SK-N-MC (cell line): ENCODE results near the gene APP.

ENCODE experiments used
- DNase-seq: peaks from one replicate; pipeline ENCODE4 v3.0.0-alpha.2; 2011; ENCODE audit warnings: low read depth, low spot score
- H3K27ac ChIP-seq: fragments of 200-600 bp; sonication (generic); 2 replicates; pipeline ENCODE4 v1.5.1; 2016; ENCODE audit warnings: mixed run types
- H3K36me3 ChIP-seq: fragments of 200-600 bp; sonication (generic); 2 replicates; pipeline ENCODE4 v1.6.1; 2017; ENCODE audit warnings: antibody characterized with exemption, low read length, mixed read lengths; ENCODE audit not compliant: insufficient read depth
- H3K4me3 ChIP-seq: fragments of 200-600 bp; sonication (generic); 2 replicates; pipeline ENCODE4 v1.5.1; 2016
- H3K9ac ChIP-seq: fragments of 200-600 bp; sonication (generic); 2 replicates; pipeline ENCODE4 v1.8.0; 2017; ENCODE audit warnings: mixed run types, mixed read lengths; ENCODE audit not compliant: insufficient read length
- H3K9me3 ChIP-seq: fragments of 200-600 bp; sonication (generic); 2 replicates; pipeline ENCODE4 v1.6.1; 2017; ENCODE audit warnings: low read depth, mild to moderate bottlenecking, antibody characterized with exemption, low read length, moderate library complexity, mixed read lengths
- EZH2 ChIP-seq: fragments of 200-600 bp; sonication (generic); IDR thresholded peaks from one replicate; pipeline ENCODE4 v1.6.1; 2017; ENCODE audit warnings: antibody characterized with exemption
- FOXP2 ChIP-seq: optimal IDR thresholded peaks from 2 replicates; pipeline ENCODE3; 2011; ENCODE audit warnings: mild to moderate bottlenecking, moderate library complexity; ENCODE audit not compliant: insufficient read depth; ENCODE audit errors: extremely low read length, control extremely low read depth
- POLR2AphosphoS5 ChIP-seq: IDR thresholded peaks from 2 replicates; pipeline ENCODE4 v1.6.1; 2012; ENCODE audit warnings: mild to moderate bottlenecking, low read depth, low read length, borderline replicate concordance

APP gene

GRCh38 chr21:26011292-26011940 lies 159.2 kb downstream of the APP start:
- TF ChIP-seq POLR2AphosphoS5: no peak
- no peak for TF ChIP-seq FOXP2
- TF ChIP-seq EZH2: no peak
- Histone ChIP-seq H3K9ac (no peak overlapping the region), H3K9me3 (no peaks in the 10 kb centered on the region), H3K27ac (no peak overlapping the region), H3K4me3 (no peak overlapping the region), H3K36me3 (peaks cover 10% of the 10 kb centered on the region)
- no peak for DNase-seq

DNA sequence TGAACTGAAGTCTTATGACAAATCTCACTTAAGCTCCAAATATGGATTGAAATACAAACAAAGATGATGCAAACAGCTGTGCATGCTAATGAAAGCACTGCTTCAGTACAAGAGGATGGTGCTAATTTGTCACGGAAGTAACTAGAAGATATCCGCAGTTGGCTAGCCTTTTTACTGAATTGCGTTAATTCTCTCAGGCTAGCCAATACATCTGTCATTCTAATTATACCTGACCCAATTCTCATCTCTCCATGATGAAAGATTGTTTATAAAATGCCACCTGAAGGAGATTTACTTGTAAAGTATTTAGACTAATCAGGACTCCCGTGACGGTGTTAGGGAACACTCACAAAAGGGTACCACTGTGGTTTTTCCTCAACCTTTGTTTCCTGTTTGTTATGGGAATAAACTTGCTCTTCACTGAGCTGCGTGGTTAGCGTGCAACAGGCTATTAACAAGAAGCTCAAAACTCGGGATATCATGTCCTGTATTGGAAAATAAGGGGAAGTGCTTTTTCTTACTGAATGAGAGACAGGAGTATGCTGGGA lies 162.5 kb downstream of the APP start:
- peaks cover 19% of the 10 kb centered on the region for H3K36me3 ChIP-seq
- peak; percentile 57 for DNase-seq
- peak overlapping the region; percentile 56 for H3K4me3 ChIP-seq
- no peak for TF ChIP-seq EZH2
- TF ChIP-seq POLR2AphosphoS5: no peak
- no peak for TF ChIP-seq FOXP2
- H3K27ac ChIP-seq: peak overlapping the region; percentile 90
- H3K9ac ChIP-seq: peak overlapping the region; percentile 56
- H3K9me3 ChIP-seq: no peaks in the 10 kb centered on the region

DNA sequence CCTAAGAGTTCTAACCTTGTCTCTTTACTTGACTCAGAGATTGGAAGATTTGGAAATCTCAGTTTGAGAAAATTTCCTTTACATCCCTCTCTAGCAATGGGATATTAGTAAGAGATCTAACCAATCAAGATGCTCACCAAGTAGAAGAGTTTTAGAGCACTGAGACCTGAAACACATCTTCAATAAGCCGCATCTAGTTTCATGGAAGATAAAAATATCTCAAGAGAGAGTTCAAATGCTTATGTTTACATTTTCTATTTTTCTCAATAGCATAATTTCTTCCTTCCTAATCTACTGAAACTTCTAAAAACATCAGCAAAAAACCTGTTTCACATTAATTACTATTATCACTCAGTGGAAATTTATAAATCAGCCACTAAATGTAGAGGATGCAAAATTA lies 165.1 kb downstream of the APP start:
- H3K27ac ChIP-seq: peak overlapping the region; percentile 91; the same call in 1 of the 2 replicates
- TF ChIP-seq EZH2 (no peak), POLR2AphosphoS5 (no peak), FOXP2 (no peak)
- H3K36me3 ChIP-seq: peaks cover 32% of the 10 kb centered on the region
- H3K9ac ChIP-seq: no peak overlapping the region
- no peaks in the 10 kb centered on the region for H3K9me3 ChIP-seq
- no peak overlapping the region for H3K4me3 ChIP-seq
- DNase-seq: no peak

- Histone ChIP-seq H3K9me3 (no peaks in the 10 kb centered on the region), H3K4me3 (no peak overlapping the region), H3K9ac (no peak overlapping the region), H3K36me3 (peaks cover 51% of the 10 kb centered on the region), H3K27ac (no peak overlapping the region)
- TF ChIP-seq EZH2 (no peak), POLR2AphosphoS5 (no peak), FOXP2 (no peak)
- no peak for DNase-seq
Measured at GRCh38 chr21:26003404-26003803, 167.2 kb downstream of the APP start.

GRCh38 chr21:26001356-26001755 lies 169.2 kb downstream of the APP start:
- DNase-seq: no peak
- H3K9ac ChIP-seq: no peak overlapping the region
- no peak overlapping the region for H3K27ac ChIP-seq
- H3K9me3 ChIP-seq: no peaks in the 10 kb centered on the region
- TF ChIP-seq FOXP2 (no peak), POLR2AphosphoS5 (no peak), EZH2 (no peak)
- H3K36me3 ChIP-seq: peaks cover 70% of the 10 kb centered on the region
- no peak overlapping the region for H3K4me3 ChIP-seq

- DNase-seq: no peak
- peaks cover 74% of the 10 kb centered on the region for H3K36me3 ChIP-seq
- no peak overlapping the region for H3K4me3 ChIP-seq
- no peak overlapping the region for H3K27ac ChIP-seq
- H3K9me3 ChIP-seq: no peaks in the 10 kb centered on the region
- TF ChIP-seq FOXP2: no peak
- TF ChIP-seq POLR2AphosphoS5: no peak
- no peak for TF ChIP-seq EZH2
- no peak overlapping the region for H3K9ac ChIP-seq
Measured at GRCh38 chr21:25999921-26000582, 170.5 kb downstream of the APP start.

- Histone ChIP-seq H3K36me3 (peaks cover 75% of the 10 kb centered on the region), H3K27ac (no peak overlapping the region), H3K9me3 (no peaks in the 10 kb centered on the region), H3K4me3 (no peak overlapping the region), H3K9ac (no peak overlapping the region)
- no peak for TF ChIP-seq POLR2AphosphoS5
- no peak for TF ChIP-seq FOXP2
- no peak for TF ChIP-seq EZH2
- DNase-seq: no peak
Measured at GRCh38 chr21:25997788-25998611, 172.6 kb downstream of the APP start.

GRCh38 chr21:25995278-25995677 lies 175.3 kb downstream of the APP start:
- Histone ChIP-seq H3K9me3 (no peaks in the 10 kb centered on the region), H3K36me3 (peaks cover 71% of the 10 kb centered on the region), H3K9ac (no peak overlapping the region), H3K27ac (no peak overlapping the region), H3K4me3 (no peak overlapping the region)
- TF ChIP-seq POLR2AphosphoS5 (no peak), FOXP2 (no peak), EZH2 (no peak)
- no peak for DNase-seq
